ENCODE results near the gene PKP1.

PKP1 gene

DNA sequence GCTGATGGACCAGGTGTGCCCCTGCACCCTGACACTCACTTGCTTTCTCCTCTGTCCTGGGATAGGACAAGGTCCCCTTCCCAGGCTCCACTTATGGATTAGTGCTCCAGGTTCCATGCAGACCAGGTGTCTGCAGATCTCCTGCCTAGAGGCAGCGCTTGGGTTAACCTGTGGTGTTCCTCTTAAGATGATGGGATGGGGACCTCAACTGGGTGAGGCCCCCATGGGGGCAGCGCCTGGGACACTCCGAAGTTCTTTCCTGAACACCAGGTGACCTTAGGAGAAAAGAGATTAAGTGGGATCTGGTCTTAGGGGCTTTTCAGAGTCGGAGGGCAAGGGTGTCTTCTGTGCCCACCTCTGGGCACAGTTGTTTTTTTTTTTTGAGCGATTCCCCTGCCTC lies 72.9 kb downstream of the PKP1 start:
- DNase-seq, result no peak

GRCh38 chr1:201356701-201357100 lies 73.4 kb downstream of the PKP1 start:
- no peak for DNase-seq

- no peak for DNase-seq
These were observed 73.9 kb downstream of the PKP1 start for GRCh38 chr1:201357211-201357610.

GRCh38 chr1:201357636-201358348 lies 74.5 kb downstream of the PKP1 start:
- DNase-seq, result no peak

GRCh38 chr1:201358596-201358995 lies 75.3 kb downstream of the PKP1 start:
- no peak for DNase-seq

DNA sequence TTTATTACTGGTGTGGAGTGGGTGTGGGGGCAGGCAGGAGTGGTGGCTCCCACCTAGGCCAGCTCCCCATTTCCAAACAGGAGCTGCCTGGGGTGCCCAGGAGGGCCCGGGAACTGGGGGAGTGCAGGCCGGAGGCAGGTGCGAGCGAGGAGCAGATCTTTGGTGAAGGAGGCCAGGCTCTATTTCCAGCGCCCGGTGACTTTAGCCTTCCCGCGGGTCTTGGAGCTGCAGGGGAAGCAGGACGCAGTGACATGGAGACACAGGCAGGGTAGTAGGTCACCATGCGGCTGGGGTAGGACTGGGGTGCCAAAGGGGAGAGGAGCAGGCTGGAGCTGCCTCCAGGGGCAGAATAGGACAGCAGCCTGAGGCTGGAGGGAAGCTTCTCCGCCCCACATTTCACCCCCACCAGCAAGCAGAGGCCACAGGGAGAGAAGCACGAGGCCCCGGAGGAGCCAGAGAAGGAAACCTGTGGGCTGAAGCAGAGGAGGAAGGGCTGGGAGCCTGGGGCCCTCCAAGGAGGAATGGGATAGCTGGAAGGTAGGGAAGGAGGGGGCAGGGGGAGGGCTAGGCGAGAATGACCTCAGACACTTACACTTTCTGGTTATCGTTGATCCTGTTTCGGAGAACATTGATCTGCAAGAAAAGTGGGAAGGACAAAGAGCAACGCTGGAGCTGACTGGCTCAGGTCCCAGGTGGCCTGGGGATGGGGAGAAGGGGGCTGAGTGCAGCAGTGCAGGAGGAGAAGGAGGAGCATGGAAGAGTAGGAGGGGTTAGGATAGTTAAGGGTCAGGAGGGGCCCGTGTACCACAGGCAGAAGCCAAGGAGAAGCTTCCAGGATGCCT lies 75.9 kb downstream of the PKP1 start:
- DNase-seq, result no peak

DNA sequence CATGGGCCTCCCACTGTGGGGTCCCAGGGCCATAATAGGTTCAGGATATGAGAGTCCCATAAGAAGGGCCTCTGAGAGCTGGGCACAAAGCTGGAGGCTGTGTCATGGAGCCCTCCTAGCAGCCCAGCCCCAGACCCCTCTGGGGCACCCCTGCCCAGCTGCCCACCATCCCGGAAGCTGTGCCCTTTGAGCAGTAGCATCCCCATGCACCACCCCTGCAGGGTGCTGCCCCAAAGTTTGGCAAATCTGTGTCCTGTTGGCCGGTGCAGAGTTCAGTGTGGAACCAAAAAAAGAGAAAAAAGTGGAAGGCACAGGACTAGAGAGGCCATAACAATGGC lies 76.5 kb downstream of the PKP1 start:
- DNase-seq, result no peak

- DNase-seq, result no peak
These were observed 77.2 kb downstream of the PKP1 start for GRCh38 chr1:201360486-201360885.

GRCh38 chr1:201360901-201361651 lies 77.8 kb downstream of the PKP1 start:
- DNase-seq, result no peak

- DNase-seq, result no peak
These were observed 78.6 kb downstream of the PKP1 start for GRCh38 chr1:201361652-201362504.

DNA sequence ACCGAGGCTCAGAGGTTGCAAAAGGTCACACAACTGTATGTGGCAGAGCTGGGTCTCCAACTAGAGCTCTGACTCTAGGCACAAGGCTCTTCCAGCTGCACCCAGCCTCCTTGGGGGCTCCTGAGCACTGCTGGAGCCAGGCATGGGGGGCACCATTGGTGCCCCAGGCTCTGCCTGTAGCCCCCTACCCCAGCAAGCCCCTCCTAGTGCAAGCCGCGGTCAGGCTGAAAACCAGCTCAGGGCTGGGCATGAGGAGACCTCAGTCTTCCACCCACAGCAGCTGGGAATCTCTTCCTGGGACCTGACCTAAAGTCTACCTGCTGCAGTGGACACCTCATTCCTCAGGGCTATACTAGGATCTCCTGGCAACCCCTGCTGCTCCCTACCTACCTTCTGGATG lies 79.6 kb downstream of the PKP1 start:
- DNase-seq, result no peak

DNA sequence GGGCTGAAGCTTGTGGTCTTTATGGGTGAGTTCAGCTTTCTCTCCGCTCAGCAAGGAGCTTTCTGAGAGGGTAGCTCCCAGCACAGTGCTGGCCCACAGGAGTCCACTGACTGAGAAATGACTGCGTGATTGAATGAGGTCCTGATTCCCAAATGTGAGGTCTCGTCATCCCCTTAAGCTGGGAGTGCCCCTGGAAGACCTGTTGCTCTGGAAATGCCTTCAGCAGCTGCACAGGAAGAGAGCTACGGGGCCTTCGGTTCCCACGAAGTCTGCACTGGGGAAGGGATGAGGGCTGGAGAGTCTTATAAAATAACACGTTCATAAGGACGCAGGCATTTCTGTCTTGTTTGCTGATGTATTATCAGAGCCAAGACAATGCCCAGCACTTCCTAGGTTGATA lies 80.2 kb downstream of the PKP1 start:
- no peak for DNase-seq

DNA sequence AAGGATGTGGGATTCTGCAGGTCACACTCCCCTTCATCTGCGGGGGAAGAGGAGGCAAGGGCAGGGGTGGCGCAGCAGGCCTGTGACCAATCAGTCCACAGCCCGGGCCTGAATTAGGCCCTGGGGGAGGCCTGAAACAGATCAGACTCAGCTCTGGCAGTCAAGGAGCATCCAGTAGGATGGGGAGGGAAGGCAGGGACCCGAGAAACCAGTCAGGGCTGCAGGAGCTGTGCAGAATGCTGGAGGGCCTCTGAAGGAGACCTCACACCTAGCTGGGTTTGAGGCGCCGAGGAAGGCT lies 81.5 kb downstream of the PKP1 start:
- no peak for DNase-seq

GRCh38 chr1:201365251-201365650 lies 81.9 kb downstream of the PKP1 start:
- DNase-seq, result no peak

DNA sequence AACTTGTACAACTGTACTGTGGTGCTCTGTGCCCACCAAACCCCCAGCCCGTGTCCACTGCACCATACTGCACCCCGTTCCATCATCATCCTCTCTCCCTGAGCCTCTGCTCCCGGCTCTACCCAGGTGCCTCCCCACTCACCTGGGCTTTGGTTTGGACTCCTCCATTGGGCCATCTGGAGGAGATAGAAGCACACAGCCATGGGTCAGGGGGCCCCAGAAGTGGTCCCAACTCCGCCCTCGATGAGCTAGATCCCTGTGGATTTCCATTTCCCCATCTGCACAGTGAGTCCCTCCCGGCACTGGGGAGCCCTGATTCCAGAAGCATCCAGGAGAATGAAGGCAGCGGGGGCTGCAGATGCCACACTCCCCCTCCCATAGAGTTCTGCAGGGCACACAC lies 83.4 kb downstream of the PKP1 start:
- DNase-seq, result no peak

- no peak for DNase-seq
These were observed 85.9 kb downstream of the PKP1 start for GRCh38 chr1:201369209-201369608.

DNA sequence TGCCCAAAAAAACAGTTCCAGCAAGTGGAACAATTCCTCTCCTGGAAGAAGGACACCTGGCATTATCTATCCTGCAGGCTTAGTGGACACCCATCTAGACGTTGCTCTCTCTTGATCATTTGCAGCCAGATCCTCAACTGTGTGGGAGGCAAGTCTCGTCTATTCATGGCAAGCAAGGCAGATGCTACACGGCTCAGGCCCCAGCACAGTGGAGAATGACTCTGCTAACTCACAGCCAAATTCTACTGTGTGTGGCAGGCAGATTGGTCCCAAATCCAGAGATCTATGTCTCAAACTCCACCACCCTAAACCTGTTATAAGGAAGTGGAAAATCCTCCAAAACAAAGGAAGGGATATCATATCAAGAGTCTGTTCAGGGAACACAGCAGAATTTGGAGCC lies 87.2 kb downstream of the PKP1 start:
- no peak for DNase-seq

DNA sequence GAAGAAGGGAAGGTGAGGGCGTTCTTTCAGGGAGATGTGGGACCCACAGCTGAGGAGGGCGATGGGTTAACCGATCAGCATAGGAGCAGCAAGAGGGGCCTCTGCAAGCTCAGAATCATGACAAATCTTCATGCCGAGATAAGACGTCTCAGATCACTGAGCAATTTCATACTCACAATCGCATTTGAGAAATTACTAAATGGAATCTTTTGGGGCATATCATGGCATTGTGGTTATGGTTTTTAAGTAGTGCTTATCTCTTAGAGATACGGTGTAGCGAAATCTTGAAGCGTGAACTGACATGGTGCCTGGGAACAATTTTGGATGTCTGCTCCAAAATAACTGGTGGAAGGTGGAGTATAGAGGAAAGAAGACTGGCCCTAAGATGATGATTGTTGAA lies 88.0 kb downstream of the PKP1 start:
- no peak for DNase-seq

DNA sequence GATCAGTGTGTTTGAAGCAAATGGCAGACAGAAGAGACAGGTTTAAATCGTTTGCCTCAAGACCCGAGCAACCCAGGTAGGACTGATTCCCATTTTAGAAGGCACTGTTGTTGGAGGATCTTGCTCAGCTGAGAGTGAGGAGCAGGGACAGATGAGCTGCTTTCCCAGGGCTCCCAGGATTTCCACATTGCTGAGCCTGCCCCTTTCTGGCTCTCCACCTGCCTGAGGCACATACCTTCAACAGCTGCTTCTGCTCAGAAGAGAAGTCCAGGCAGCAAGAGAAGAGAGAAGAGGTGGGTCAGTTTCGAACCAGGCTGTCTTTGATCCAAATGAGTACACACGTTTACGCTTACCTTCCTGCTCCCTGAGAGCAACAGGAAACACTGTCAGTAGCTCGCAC lies 88.5 kb downstream of the PKP1 start:
- DNase-seq, result no peak

- no peak for DNase-seq
These were observed 91.1 kb downstream of the PKP1 start for GRCh38 chr1:201374364-201374763.

GRCh38 chr1:201375169-201375568 lies 91.9 kb downstream of the PKP1 start:
- DNase-seq, result no peak

DNA sequence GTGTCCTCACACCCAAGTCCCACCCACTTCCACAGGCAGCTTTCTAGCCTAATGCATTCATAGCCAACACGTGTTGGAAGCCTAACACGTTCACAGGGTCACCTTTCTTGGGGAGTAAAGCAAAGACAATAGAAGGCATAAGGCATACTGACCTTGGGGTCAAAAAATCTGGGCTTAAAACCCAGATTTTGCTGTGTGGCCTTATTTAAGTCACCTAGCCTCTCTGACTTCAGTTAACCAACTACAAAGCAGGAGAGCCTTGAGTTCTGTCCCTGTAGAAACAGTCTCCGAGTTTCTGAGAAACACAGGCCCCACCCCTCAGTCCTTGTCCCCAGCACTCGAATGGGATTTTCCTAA lies 92.8 kb downstream of the PKP1 start:
- no peak for DNase-seq
